Gastrocnemius medialis (tissue), 4 donors: ENCODE data around the gene CLEC2L. TPM values are rescaled to one million over a fixed set of nuclear protein-coding genes. Genes with fewer than 3 reads are reported as not detected.

Experiments used
- ATAC-seq, 2 donors: fragments of 150-250 bp; one replicate each; pipeline ENCODE4 v1.9.1; 2016
- DNase-seq, 2 donors: peaks; one replicate each; pipeline ENCODE4 v3.0.0-alpha.2; 2019
- H3K27ac ChIP-seq, 4 donors: fragments of 200-600 bp; sonication (generic); 1 replicate in 1 of 4; 2 replicates in 3 of 4; pipeline ENCODE4 v1.5.1; 2016 to 2018; ENCODE audit warnings: mild to moderate bottlenecking in 2 of 4, moderate library complexity in 1 of 4
- H3K27me3 ChIP-seq, 3 donors: fragments of 200-600 bp; sonication (generic) in 2 of 3; 1 replicate in 1 of 3; 2 replicates in 2 of 3; pipeline versions ENCODE4 v1.5.1 to v1.6.0; 2016 to 2019; ENCODE audit warnings: mild to moderate bottlenecking in 1 of 3, moderate library complexity in 1 of 3
- H3K36me3 ChIP-seq, 2 donors: fragments of 200-600 bp; sonication (generic) in 1 of 2; one replicate each; pipeline ENCODE4 v1.5.1; 2017 to 2018
- H3K4me1 ChIP-seq, 2 donors: fragments of 200-600 bp; sonication (generic) in 1 of 2; one replicate each; pipeline ENCODE4 v1.5.1; 2016 to 2017; ENCODE audit warnings: mild to moderate bottlenecking in 2 of 2
- H3K4me3 ChIP-seq, 4 donors: fragments of 200-600 bp; sonication (generic) in 3 of 4; 1 replicate in 1 of 4; 2 replicates in 3 of 4; pipeline ENCODE4 v1.5.1; 2016 to 2019; ENCODE audit warnings: mild to moderate bottlenecking in 2 of 4
- H3K9me3 ChIP-seq, 3 donors: fragments of 200-600 bp; sonication (generic) in 2 of 3; 1 replicate in 1 of 3; 2 replicates in 2 of 3; pipeline ENCODE4 v1.5.1; 2016 to 2019
- POLR2A ChIP-seq, 2 donors: fragments of 450-650 bp; IDR thresholded peaks; one replicate each; pipeline ENCODE4 v1.6.1; 2017; ENCODE audit warnings: antibody characterized with exemption in 2 of 2, mild to moderate bottlenecking in 2 of 2, moderate library complexity in 2 of 2
- in situ Hi-C, 4 donors: fragments of 200-750 bp; cut with MboI; loops; one replicate each; pipeline versions ENCODE4 v1.15.0 to v1.8.0; 2017; ENCODE audit warnings: low sequenced_read_pairs in 4 of 4
- intact Hi-C: fragments of 100-400 bp; cut with DNase I; formaldehyde crosslinking; loops from one replicate; pipeline ENCODE4 v1.15.1; 2023; ENCODE audit warnings: low total_unique reads
- total RNA-seq, 4 donors: library from RNA; depleted of rRNA; stranded (reverse); fragments of >200 nt; gene quantifications; one replicate each; pipeline versions ENCODE4 v1.1.0 to v1.2.3, GENCODE V29; 2016
- TF ChIP-seq, protein P1 (sequence below), 5 experiments: fragments of 450-650 bp in 3 of 5; fragments of 200-600 bp in 2 of 5; sonication (generic) in 2 of 5; IDR thresholded peaks in 4 of 5; conservative IDR thresholded peaks in 1 of 5; 1 replicate in 4 of 5; 2 replicates in 1 of 5; pipeline ENCODE4 v1.5.1; 2016 to 2019; ENCODE audit warnings: antibody characterized with exemption in 5 of 5, mild to moderate bottlenecking in 3 of 5, moderate library complexity in 3 of 5

Gene CLEC2L
- total RNA-seq, 4 donors from 2014 or later, result 0.18 TPM; not detected in 3

GRCh38 chr7:139495580-139496125, 27.8 kb upstream of the CLEC2L start:
- no peak for ATAC-seq
- in situ Hi-C loops, result loop anchor here (5.0 to 25.0 kb wide), 4 partner anchors 129 to 509 kb away; no protein-coding TSS in a partner anchor
- H3K9me3 ChIP-seq, result peaks cover 0 to 2% (median 0%) of the 10 kb centered on the region in 3 donors
- no peak overlapping the region for H3K27ac ChIP-seq
- TF ChIP-seq, protein P1, sequence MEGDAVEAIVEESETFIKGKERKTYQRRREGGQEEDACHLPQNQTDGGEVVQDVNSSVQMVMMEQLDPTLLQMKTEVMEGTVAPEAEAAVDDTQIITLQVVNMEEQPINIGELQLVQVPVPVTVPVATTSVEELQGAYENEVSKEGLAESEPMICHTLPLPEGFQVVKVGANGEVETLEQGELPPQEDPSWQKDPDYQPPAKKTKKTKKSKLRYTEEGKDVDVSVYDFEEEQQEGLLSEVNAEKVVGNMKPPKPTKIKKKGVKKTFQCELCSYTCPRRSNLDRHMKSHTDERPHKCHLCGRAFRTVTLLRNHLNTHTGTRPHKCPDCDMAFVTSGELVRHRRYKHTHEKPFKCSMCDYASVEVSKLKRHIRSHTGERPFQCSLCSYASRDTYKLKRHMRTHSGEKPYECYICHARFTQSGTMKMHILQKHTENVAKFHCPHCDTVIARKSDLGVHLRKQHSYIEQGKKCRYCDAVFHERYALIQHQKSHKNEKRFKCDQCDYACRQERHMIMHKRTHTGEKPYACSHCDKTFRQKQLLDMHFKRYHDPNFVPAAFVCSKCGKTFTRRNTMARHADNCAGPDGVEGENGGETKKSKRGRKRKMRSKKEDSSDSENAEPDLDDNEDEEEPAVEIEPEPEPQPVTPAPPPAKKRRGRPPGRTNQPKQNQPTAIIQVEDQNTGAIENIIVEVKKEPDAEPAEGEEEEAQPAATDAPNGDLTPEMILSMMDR (IDR thresholded peaks at IDR 0.05 in 4 of 5, conservative IDR thresholded peaks at IDR 0.05 in 1 of 5), result no peak
- TF ChIP-seq POLR2A (IDR thresholded peaks at IDR 0.05), result no peak
- intact Hi-C loops, result no loop called here
- H3K36me3 ChIP-seq, result no peaks in the 10 kb centered on the region
- no peaks in the 10 kb centered on the region for H3K27me3 ChIP-seq
- no peak overlapping the region for H3K4me3 ChIP-seq
- H3K4me1 ChIP-seq, result no peaks in the 10 kb centered on the region
- no peak for DNase-seq

DNA sequence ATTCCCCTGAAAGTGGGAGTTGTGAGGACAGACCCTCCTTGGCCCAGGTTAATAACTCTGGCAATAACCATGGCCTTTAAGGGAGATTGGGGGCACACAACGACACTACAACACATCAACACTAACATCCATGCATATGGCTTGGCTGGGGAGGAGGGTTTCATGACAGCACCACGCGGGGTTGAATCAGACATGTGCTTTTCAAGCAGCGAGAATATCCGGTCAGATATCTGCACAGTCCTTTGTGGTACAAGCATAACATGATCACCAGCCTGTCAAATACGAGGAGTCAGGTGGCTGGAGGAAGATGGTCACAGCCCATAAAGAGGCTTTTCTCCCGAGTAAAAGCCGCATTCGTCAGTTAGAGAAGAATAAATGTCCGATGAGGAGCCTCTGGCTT, 27.0 kb upstream of the CLEC2L start:
- peaks cover 0 to 2% (median 0%) of the 10 kb centered on the region in 3 donors for H3K9me3 ChIP-seq
- no peaks in the 10 kb centered on the region for H3K36me3 ChIP-seq
- H3K4me1 ChIP-seq, result no peaks in the 10 kb centered on the region
- no peak for ATAC-seq
- intact Hi-C loops (no loop called here), in situ Hi-C loops (loop anchor here (5.0 to 25.0 kb wide), 4 partner anchors 128 to 508 kb away; no protein-coding TSS in a partner anchor)
- TF ChIP-seq POLR2A (IDR thresholded peaks at IDR 0.05), result no peak
- TF ChIP-seq, protein P1 (IDR thresholded peaks at IDR 0.05 in 4 of 5, conservative IDR thresholded peaks at IDR 0.05 in 1 of 5), result no peak
- no peak overlapping the region for H3K27ac ChIP-seq
- DNase-seq, result no peak
- H3K4me3 ChIP-seq, result no peak overlapping the region
- H3K27me3 ChIP-seq, result no peaks in the 10 kb centered on the region

GRCh38 chr7:139500770-139501138, 22.7 kb upstream of the CLEC2L start:
- no peak overlapping the region for H3K27ac ChIP-seq
- ATAC-seq, result no peak
- H3K4me1 ChIP-seq, result no peaks in the 10 kb centered on the region
- no peaks in the 10 kb centered on the region for H3K9me3 ChIP-seq
- H3K36me3 ChIP-seq, result no peaks in the 10 kb centered on the region
- DNase-seq, result no peak
- TF ChIP-seq POLR2A (IDR thresholded peaks at IDR 0.05), result no peak
- in situ Hi-C loops (loop anchor here in 2 of 4 donors (10.0 kb wide), 2 partner anchors 94 to 124 kb away; no protein-coding TSS in a partner anchor), intact Hi-C loops (loop anchor here (1.0 kb wide), 2 partner anchors 70 to 121 kb away; no protein-coding TSS in a partner anchor)
- no peaks in the 10 kb centered on the region for H3K27me3 ChIP-seq
- no peak overlapping the region for H3K4me3 ChIP-seq

GRCh38 chr7:139502226-139502625, 21.3 kb upstream of the CLEC2L start:
- TF ChIP-seq POLR2A (IDR thresholded peaks at IDR 0.05), result no peak
- H3K36me3 ChIP-seq, result no peaks in the 10 kb centered on the region
- H3K9me3 ChIP-seq, result no peaks in the 10 kb centered on the region
- no peak overlapping the region for H3K4me3 ChIP-seq
- in situ Hi-C loops (loop anchor here in 2 of 4 donors (10.0 kb wide), 2 partner anchors 93 to 123 kb away; no protein-coding TSS in a partner anchor), intact Hi-C loops (no loop called here)
- H3K4me1 ChIP-seq, result no peaks in the 10 kb centered on the region
- H3K27me3 ChIP-seq, result no peaks in the 10 kb centered on the region
- no peak overlapping the region for H3K27ac ChIP-seq
- ATAC-seq (no peak), DNase-seq (no peak)

DNA sequence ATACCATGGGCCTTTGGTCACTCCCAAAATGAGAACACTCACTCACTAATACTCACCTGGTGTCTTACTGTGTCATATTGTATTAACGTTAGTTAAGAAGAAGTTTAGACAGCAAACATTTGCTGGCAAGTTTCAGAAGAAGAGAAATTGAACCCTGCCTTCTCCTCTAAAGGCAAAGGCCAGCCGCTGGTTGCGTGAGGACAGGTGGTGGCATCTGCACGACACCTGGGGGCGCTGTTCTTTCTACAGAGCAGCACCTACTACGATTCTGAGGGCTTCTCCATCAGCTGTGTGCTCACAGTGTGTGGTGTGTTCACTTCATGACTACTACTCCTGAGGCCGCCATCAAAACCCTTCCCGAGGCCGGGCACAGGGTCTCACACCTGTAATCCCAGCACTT, 17.9 kb upstream of the CLEC2L start:
- intact Hi-C loops (no loop called here), in situ Hi-C loops (loop anchor here in 2 of 4 donors (10.0 kb wide), 2 partner anchors 89 to 119 kb away; no protein-coding TSS in a partner anchor)

More for the DNA sequence above, 17.9 kb upstream of the CLEC2L start:
- Histone ChIP-seq H3K9me3 (no peaks in the 10 kb centered on the region), H3K4me1 (no peaks in the 10 kb centered on the region), H3K4me3 (no peak overlapping the region), H3K27me3 (no peaks in the 10 kb centered on the region), H3K27ac (no peak overlapping the region), H3K36me3 (no peaks in the 10 kb centered on the region)
- ATAC-seq, result no peak
- TF ChIP-seq, protein P1 (IDR thresholded peaks at IDR 0.05 in 4 of 5, conservative IDR thresholded peaks at IDR 0.05 in 1 of 5), result no peak
- no peak for TF ChIP-seq POLR2A (IDR thresholded peaks at IDR 0.05)
- no peak for DNase-seq
